Liver (tissue), 9 donors: ENCODE results near the gene SAPCD2. TPM values are rescaled to one million over a fixed set of nuclear protein-coding genes. Genes with fewer than 3 reads are reported as not detected.

Experiments
- DNase-seq: peaks from one replicate; pipeline ENCODE4 v3.0.0-alpha.2; 2017; ENCODE audit warnings: low spot score
- H3K27ac ChIP-seq, 2 donors: one replicate each; pipeline ENCODE4 v1.7.0; 2013; ENCODE audit warnings: inconsistent platforms in 2 of 2, low read length in 2 of 2, control low read depth in 1 of 2, low read depth in 1 of 2, mild to moderate bottlenecking in 1 of 2
- H3K27me3 ChIP-seq, 4 donors: one replicate each; pipeline versions ENCODE4 v1.6.1 to v1.7.0; 2013; ENCODE audit warnings: low read length in 3 of 4, inconsistent platforms in 1 of 4, mild to moderate bottlenecking in 1 of 4, moderate library complexity in 1 of 4; ENCODE audit not compliant: control insufficient read depth in 4 of 4, insufficient read depth in 4 of 4
- H3K36me3 ChIP-seq, 4 donors: one replicate each; pipeline versions ENCODE4 v1.6.1 to v1.7.0; 2013; ENCODE audit warnings: low read length in 3 of 4, mild to moderate bottlenecking in 3 of 4, low read depth in 1 of 4, moderate library complexity in 1 of 4; ENCODE audit not compliant: control insufficient read depth in 4 of 4, insufficient read depth in 3 of 4
- H3K4me1 ChIP-seq, 4 donors: one replicate each; pipeline versions ENCODE4 v1.6.1 to v1.7.0; 2013; ENCODE audit warnings: low read length in 3 of 4, mild to moderate bottlenecking in 3 of 4, moderate library complexity in 1 of 4; ENCODE audit not compliant: control insufficient read depth in 4 of 4, insufficient read depth in 4 of 4
- H3K4me3 ChIP-seq, 3 donors: one replicate each; pipeline versions ENCODE4 v1.6.1 to v1.7.0; 2013; ENCODE audit warnings: low read length in 3 of 3, control low read depth in 1 of 3, low read depth in 1 of 3, mild to moderate bottlenecking in 1 of 3
- H3K9ac ChIP-seq, 2 donors: one replicate each; pipeline ENCODE4 v1.7.0; 2013; ENCODE audit warnings: low read length in 2 of 2, mild to moderate bottlenecking in 2 of 2, moderate library complexity in 2 of 2, control low read depth in 1 of 2, low read depth in 1 of 2
- H3K9me3 ChIP-seq, 4 donors: one replicate each; pipeline versions ENCODE4 v1.6.1 to v1.7.0; 2013; ENCODE audit warnings: low read length in 3 of 4; ENCODE audit not compliant: control insufficient read depth in 4 of 4
- EGR1 ChIP-seq, 2 donors: IDR thresholded peaks; 2 replicates each; pipeline ENCODE4 v1.6.1; 2016 to 2018; ENCODE audit warnings: antibody characterized with exemption in 2 of 2, low read depth in 2 of 2
- FOXA1 ChIP-seq: IDR thresholded peaks from 2 replicates; pipeline ENCODE4 v1.6.1; 2016; ENCODE audit warnings: antibody characterized with exemption
- FOXA2 ChIP-seq: IDR thresholded peaks from 2 replicates; pipeline ENCODE4 v1.6.1; 2016; ENCODE audit warnings: antibody characterized with exemption
- GABPA ChIP-seq, 2 donors: IDR thresholded peaks in 1 of 2; conservative IDR thresholded peaks in 1 of 2; 2 replicates each; pipeline ENCODE4 v1.6.1; 2016; ENCODE audit warnings: antibody characterized with exemption in 2 of 2, mild to moderate bottlenecking in 1 of 2, moderate library complexity in 1 of 2
- HNF4A ChIP-seq, 2 donors: conservative IDR thresholded peaks; 2 replicates each; pipeline ENCODE4 v1.6.1; 2016; ENCODE audit warnings: antibody characterized with exemption in 2 of 2, mild to moderate bottlenecking in 2 of 2
- JUND ChIP-seq, 2 donors: IDR thresholded peaks; 2 replicates each; pipeline ENCODE4 v1.6.1; 2016; ENCODE audit warnings: antibody characterized with exemption in 2 of 2
- NR2F2 ChIP-seq: IDR thresholded peaks from 2 replicates; pipeline ENCODE4 v1.6.1; 2016; ENCODE audit warnings: antibody characterized with exemption
- RAD21 ChIP-seq, 2 donors: IDR thresholded peaks; 2 replicates each; pipeline ENCODE4 v1.6.1; 2016; ENCODE audit warnings: antibody characterized with exemption in 2 of 2, mild to moderate bottlenecking in 2 of 2
- RXRA ChIP-seq, 2 donors: IDR thresholded peaks; 2 replicates each; pipeline ENCODE4 v1.6.1; 2017 to 2018; ENCODE audit warnings: antibody characterized with exemption in 2 of 2, mild to moderate bottlenecking in 1 of 2
- SP1 ChIP-seq: IDR thresholded peaks from 2 replicates; pipeline ENCODE4 v1.6.1; 2018; ENCODE audit warnings: antibody characterized with exemption, mild to moderate bottlenecking
- TAF1 ChIP-seq: conservative IDR thresholded peaks from 2 replicates; pipeline ENCODE4 v1.6.1; 2016; ENCODE audit warnings: antibody characterized with exemption, mild to moderate bottlenecking
- WGBS: extraction: QIAGEN DNeasy Blood & Tissue Kit; methylation state at CpG from one replicate; pipeline ENCODE4 v1.1.7; 2013; 5-methylcytosine and 5-hydroxymethylcytosine counted together
- polyA plus RNA-seq, 2 donors: library from polyadenylated mRNA; stranded (reverse) in 1 of 2; unstranded in 1 of 2; fragments of 200-250 nt in 1 of 2; fragments of >200 nt in 1 of 2; fragmentation: Nextera tagmentation in 1 of 2; extraction: Ambion mirVana in 1 of 2; gene quantifications; one replicate each; pipeline versions ENCODE4 v1.2.1 to v1.2.3, GENCODE V29; 2013 to 2015
- total RNA-seq, 2 donors: library from RNA; depleted of rRNA; stranded (reverse); fragments of >200 nt; gene quantifications; one replicate each; pipeline ENCODE4 v1.2.3, GENCODE V29; 2014
- TF ChIP-seq, protein P1 (sequence below): IDR thresholded peaks from 2 replicates; pipeline ENCODE4 v1.6.1; 2016; ENCODE audit warnings: antibody characterized with exemption
- TF ChIP-seq, protein P2 (sequence below): IDR thresholded peaks from 2 replicates; pipeline ENCODE4 v1.6.1; 2016; ENCODE audit warnings: antibody characterized with exemption
- TF ChIP-seq, protein P3 (sequence below): fragments of 150-350 bp; IDR thresholded peaks from 2 replicates; pipeline ENCODE4 v1.5.1; 2017; ENCODE audit warnings: improper control_type of control experiment, low read depth, low read length; ENCODE audit not compliant: missing input control
- TF ChIP-seq, protein P4 (sequence below): IDR thresholded peaks from 2 replicates; pipeline ENCODE4 v1.6.1; 2016; ENCODE audit warnings: antibody characterized with exemption, mild to moderate bottlenecking
- TF ChIP-seq, protein P5 (sequence below): IDR thresholded peaks from 2 replicates; pipeline ENCODE4 v1.6.1; 2016; ENCODE audit warnings: antibody characterized with exemption
- donor health status: healthy.
- donor health status: healthy.
- donor health status: healthy.
- donor health status: healthy.
- donor health status: healthy.

Gene SAPCD2
- total and polyA plus RNA-seq, 4 donors, result 0.06 to 1.8 (median 0.23) TPM

DNA sequence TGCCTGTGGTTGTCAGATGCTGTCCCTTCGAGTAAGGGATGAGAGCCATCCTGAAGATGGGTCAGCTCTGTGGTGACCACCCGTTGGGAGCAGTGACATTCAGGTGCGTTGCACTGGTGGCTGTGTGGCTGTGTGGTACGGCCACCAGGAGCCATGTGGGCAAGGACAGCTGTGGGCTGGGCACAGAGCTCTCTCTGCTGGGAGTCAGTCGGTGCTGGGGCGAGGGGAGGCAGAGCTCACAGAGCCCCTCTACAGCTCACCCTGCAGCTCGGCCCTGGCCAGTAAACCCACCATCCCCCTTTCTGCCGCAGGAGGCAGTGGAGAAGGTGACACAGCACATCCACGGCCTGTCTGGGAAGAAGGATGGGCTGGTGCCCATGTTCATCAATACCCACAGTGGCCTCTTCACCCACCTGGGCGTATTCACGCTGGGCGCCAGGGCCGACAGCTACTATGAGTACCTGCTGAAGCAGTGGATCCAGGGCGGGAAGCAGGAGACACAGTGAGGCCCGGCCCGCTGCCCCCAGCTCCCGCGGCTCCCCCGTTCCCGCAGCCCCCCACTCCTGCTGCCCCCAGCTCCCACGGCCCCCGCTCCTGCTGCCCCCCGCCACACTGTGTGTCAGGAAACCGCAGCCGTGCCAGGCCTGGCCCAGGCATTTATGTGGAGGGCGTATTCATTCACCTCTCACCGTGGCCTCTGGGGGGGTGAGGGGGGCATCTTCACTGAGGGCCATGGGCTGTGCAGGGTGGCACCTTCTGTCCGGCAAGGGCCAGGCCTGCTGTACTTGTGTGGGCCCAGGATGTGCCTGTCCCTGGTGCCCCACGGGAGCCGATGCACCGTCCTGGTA lies 35.7 kb upstream of the SAPCD2 start (continued):
- TF ChIP-seq, protein P1, sequence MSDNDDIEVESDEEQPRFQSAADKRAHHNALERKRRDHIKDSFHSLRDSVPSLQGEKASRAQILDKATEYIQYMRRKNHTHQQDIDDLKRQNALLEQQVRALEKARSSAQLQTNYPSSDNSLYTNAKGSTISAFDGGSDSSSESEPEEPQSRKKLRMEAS, result no peak
- TF ChIP-seq SP1 (no peak), TAF1 (no peak), JUND (IDR thresholded peaks at IDR 0.05) (no peak)
- TF ChIP-seq, protein P2, sequence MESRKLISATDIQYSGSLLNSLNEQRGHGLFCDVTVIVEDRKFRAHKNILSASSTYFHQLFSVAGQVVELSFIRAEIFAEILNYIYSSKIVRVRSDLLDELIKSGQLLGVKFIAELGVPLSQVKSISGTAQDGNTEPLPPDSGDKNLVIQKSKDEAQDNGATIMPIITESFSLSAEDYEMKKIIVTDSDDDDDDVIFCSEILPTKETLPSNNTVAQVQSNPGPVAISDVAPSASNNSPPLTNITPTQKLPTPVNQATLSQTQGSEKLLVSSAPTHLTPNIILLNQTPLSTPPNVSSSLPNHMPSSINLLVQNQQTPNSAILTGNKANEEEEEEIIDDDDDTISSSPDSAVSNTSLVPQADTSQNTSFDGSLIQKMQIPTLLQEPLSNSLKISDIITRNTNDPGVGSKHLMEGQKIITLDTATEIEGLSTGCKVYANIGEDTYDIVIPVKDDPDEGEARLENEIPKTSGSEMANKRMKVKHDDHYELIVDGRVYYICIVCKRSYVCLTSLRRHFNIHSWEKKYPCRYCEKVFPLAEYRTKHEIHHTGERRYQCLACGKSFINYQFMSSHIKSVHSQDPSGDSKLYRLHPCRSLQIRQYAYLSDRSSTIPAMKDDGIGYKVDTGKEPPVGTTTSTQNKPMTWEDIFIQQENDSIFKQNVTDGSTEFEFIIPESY, result no peak

DNA sequence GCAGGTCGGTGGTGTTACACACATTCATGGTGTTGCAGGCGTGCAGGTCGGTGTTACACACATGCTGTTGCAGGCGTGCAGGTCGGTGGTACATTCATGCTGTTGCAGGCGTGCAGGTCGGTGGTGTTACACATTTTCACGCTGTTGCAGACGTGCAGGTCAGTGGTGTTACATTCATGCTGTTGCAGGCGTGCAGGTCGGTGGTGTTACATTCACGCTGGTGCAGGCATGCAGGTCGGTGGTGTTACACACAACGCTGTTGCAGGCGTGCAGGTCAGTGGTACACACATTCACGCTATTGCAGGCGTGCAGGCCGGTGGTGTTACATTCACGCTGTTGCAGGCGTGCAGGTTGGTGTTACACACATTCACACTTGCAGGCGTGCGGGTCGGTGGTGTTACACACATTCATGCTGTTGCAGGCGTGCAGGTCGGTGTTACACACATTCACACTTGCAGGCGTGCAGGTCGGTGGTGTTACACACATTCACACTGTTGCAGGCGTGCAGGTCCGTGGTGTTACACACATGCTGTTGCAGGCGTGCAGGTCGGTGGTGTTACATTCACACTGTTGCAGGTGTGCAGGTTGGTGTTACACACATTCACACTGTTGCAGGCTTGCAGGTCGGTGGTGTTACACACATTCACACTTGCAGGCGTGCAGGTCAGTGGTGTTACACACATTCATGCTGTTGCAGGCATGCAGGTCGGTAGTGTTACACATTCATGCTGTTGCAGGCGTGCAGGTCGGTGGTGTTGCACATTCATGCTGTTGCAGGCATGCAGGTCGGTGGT lies 33.0 kb upstream of the SAPCD2 start:
- Histone ChIP-seq H3K36me3 (peaks cover 7 to 72% (median 35%) of the 10 kb centered on the region in 4 donors), H3K4me1 (no peaks in the 10 kb centered on the region), H3K27me3 (no peaks in the 10 kb centered on the region), H3K9ac (no peak overlapping the region), H3K9me3 (no peaks in the 10 kb centered on the region), H3K27ac (no peak overlapping the region), H3K4me3 (no peak overlapping the region)
- TF ChIP-seq NR2F2, result no peak
- TF ChIP-seq, protein P3, sequence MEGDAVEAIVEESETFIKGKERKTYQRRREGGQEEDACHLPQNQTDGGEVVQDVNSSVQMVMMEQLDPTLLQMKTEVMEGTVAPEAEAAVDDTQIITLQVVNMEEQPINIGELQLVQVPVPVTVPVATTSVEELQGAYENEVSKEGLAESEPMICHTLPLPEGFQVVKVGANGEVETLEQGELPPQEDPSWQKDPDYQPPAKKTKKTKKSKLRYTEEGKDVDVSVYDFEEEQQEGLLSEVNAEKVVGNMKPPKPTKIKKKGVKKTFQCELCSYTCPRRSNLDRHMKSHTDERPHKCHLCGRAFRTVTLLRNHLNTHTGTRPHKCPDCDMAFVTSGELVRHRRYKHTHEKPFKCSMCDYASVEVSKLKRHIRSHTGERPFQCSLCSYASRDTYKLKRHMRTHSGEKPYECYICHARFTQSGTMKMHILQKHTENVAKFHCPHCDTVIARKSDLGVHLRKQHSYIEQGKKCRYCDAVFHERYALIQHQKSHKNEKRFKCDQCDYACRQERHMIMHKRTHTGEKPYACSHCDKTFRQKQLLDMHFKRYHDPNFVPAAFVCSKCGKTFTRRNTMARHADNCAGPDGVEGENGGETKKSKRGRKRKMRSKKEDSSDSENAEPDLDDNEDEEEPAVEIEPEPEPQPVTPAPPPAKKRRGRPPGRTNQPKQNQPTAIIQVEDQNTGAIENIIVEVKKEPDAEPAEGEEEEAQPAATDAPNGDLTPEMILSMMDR, result no peak
- no peak for TF ChIP-seq GABPA (IDR thresholded peaks at IDR 0.05 in 1 of 2, conservative IDR thresholded peaks at IDR 0.05 in 1 of 2)
- no peak for TF ChIP-seq SP1
- TF ChIP-seq, protein P4, sequence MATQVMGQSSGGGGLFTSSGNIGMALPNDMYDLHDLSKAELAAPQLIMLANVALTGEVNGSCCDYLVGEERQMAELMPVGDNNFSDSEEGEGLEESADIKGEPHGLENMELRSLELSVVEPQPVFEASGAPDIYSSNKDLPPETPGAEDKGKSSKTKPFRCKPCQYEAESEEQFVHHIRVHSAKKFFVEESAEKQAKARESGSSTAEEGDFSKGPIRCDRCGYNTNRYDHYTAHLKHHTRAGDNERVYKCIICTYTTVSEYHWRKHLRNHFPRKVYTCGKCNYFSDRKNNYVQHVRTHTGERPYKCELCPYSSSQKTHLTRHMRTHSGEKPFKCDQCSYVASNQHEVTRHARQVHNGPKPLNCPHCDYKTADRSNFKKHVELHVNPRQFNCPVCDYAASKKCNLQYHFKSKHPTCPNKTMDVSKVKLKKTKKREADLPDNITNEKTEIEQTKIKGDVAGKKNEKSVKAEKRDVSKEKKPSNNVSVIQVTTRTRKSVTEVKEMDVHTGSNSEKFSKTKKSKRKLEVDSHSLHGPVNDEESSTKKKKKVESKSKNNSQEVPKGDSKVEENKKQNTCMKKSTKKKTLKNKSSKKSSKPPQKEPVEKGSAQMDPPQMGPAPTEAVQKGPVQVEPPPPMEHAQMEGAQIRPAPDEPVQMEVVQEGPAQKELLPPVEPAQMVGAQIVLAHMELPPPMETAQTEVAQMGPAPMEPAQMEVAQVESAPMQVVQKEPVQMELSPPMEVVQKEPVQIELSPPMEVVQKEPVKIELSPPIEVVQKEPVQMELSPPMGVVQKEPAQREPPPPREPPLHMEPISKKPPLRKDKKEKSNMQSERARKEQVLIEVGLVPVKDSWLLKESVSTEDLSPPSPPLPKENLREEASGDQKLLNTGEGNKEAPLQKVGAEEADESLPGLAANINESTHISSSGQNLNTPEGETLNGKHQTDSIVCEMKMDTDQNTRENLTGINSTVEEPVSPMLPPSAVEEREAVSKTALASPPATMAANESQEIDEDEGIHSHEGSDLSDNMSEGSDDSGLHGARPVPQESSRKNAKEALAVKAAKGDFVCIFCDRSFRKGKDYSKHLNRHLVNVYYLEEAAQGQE, result no peak
- TF ChIP-seq EGR1 (IDR thresholded peaks at IDR 0.05; ENCODE audit: low read depth in 2 of 2), result no peak
- no peak for TF ChIP-seq RXRA (IDR thresholded peaks at IDR 0.05)
- TF ChIP-seq, protein P1, result no peak
- TF ChIP-seq JUND (IDR thresholded peaks at IDR 0.05), result no peak
- TF ChIP-seq, protein P2, result no peak
- TF ChIP-seq HNF4A (conservative IDR thresholded peaks at IDR 0.05), result no peak
- TF ChIP-seq FOXA2, result no peak
- no peak for TF ChIP-seq FOXA1
- no peak for TF ChIP-seq RAD21 (IDR thresholded peaks at IDR 0.05)
- TF ChIP-seq, protein P5, sequence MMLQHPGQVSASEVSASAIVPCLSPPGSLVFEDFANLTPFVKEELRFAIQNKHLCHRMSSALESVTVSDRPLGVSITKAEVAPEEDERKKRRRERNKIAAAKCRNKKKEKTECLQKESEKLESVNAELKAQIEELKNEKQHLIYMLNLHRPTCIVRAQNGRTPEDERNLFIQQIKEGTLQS, result no peak
- no peak for DNase-seq
- 94% methylated on average over 37 of the region's 37 CpGs for WGBS
